Activated T-cell treated with anti-CD3 and anti-CD28 coated beads, Interleukin-2, amount 50 U/mL, for 48 hours (primary cell): ENCODE data around the gene ANGPTL4.
"Not testable (repeated sequence)": the region's sequence is repeated elsewhere in the genome, so short reads cannot be mapped to it uniquely, and the experiment has no call there.

Experiments used
- DNase-seq, 2 experiments: peaks; one replicate each; pipeline ENCODE4 v3.0.0-alpha.2; 2020

Gene ANGPTL4

GRCh38 chr19:8334458-8335342 is 29.3 kb upstream of the ANGPTL4 start:
- DNase-seq, result peak; percentile 52 to 73

GRCh38 chr19:8335343-8336071 is 28.4 kb upstream of the ANGPTL4 start:
- DNase-seq, result peak; percentile 58 to 69

GRCh38 chr19:8336072-8336569 is 27.8 kb upstream of the ANGPTL4 start:
- DNase-seq, result no peak

GRCh38 chr19:8336660-8337059 is 27.3 kb upstream of the ANGPTL4 start:
- DNase-seq, result no peak

GRCh38 chr19:8337728-8338127 is 26.2 kb upstream of the ANGPTL4 start:
- DNase-seq, result no peak

- DNase-seq, result no peak
These were observed 25.1 kb upstream of the ANGPTL4 start for GRCh38 chr19:8338835-8339234.

- no peak for DNase-seq
These were observed 23.4 kb upstream of the ANGPTL4 start for GRCh38 chr19:8340341-8341096.

- DNase-seq, result not testable (repeated sequence)
These were observed 22.5 kb upstream of the ANGPTL4 start for GRCh38 chr19:8341504-8341903.

GRCh38 chr19:8342316-8342683 is 21.7 kb upstream of the ANGPTL4 start:
- no peak for DNase-seq

- DNase-seq, result peak; percentile 97
These were observed 21.1 kb upstream of the ANGPTL4 start, which contains the start of gene KANK3 for GRCh38 chr19:8342684-8343482. Gene KANK3 (minus strand): TSS chr19:8343262. CDS start chr19:8337828, 5,434 bp downstream.

GRCh38 chr19:8343483-8343844 is 20.5 kb upstream of the ANGPTL4 start:
- DNase-seq, result no peak

GRCh38 chr19:8349629-8350372 is 14.2 kb upstream of the ANGPTL4 start:
- not testable (repeated sequence) for DNase-seq

GRCh38 chr19:8352134-8352827 is 11.7 kb upstream of the ANGPTL4 start:
- DNase-seq, result no peak

GRCh38 chr19:8352845-8353244 is 11.1 kb upstream of the ANGPTL4 start:
- DNase-seq, result not testable (repeated sequence)

GRCh38 chr19:8355631-8356402 is 8.1 kb upstream of the ANGPTL4 start:
- no peak for DNase-seq

- DNase-seq, result no peak
These were observed 6.9 kb upstream of the ANGPTL4 start for GRCh38 chr19:8357007-8357521.

- no peak for DNase-seq
These were observed 5.0 kb upstream of the ANGPTL4 start for GRCh38 chr19:8358948-8359347.

- DNase-seq, result no peak
These were observed 3.8 kb upstream of the ANGPTL4 start for GRCh38 chr19:8360196-8360595.

- DNase-seq, result peak; percentile 42 to 63
These were observed 1.8 kb upstream of the ANGPTL4 start for GRCh38 chr19:8361921-8362793.
